ENCODE data around the gene GSC2.

GSC2 gene

DNA sequence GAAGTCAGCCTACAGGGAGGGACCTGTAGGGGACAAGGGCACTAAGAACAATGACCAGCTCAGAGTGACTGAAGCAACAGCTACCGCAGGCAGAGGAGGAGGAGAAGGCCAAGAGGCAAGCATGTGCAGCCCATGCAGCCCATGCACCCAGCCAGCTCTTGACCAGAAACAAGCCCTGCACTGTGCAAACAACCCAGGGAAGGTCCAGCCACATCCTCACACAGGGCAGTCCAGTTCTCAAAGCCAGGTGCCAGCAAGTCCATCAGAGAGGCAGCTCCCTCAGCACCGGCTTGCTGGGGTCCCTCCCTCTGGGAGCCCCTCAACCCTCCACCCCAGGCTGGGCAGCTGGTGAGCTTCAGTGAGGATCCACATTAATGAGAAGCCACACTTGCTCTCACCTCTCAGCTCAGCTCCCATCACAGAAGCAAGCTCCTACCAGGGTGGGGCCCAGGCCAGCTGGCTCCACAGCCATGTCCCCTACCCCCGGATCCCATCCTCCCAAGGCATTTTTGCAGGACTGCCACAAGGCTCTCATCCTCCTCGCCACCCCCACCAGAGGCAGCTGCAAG is 35.0 kb downstream of the GSC2 start:
- no peak for DNase-seq

GRCh38 chr22:19113429-19113828 is 36.7 kb downstream of the GSC2 start:
- no peak for DNase-seq

- no peak for DNase-seq
Measured at GRCh38 chr22:19111584-19111983, 38.5 kb downstream of the GSC2 start.

GRCh38 chr22:19111140-19111539 is 39.0 kb downstream of the GSC2 start:
- no peak for DNase-seq

DNA sequence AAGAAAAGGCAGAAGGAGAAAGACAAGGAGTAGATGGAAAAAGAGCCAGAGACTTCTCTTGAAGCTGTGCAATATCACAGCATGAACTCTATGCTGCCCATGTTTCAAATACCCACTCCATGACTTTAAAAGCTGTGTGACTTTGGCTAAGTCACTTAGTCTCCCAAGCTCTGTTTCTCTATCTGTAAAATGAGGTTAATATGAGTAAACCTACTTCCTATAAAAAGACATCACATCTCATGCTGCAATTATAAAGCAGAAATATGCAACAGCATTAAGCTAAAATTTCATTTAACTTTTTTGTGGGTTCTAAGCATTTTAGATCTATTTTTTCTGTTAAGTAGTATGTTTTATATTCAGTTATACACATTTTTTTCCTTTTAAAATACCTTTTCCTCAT is 39.4 kb downstream of the GSC2 start:
- DNase-seq, result no peak

DNA sequence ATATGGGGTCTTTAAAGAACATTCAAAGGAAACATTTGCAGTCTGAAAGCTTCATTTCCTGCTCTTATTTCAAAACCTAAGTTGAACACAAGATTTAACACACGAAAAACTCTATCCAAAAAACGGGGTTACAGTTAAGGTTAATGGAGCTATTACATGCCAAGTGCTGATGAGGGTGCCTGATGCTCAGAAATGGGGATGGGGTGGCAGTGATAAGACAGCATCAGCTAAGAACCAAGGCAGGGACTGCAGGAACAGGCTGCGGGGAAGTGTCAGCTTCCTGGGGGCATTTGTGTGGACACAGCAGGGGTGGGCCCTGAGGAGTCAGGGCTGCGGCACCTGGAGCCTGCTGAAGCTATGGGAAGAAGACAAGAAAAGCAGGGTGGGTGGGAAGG is 40.0 kb downstream of the GSC2 start:
- DNase-seq, result no peak

DNA sequence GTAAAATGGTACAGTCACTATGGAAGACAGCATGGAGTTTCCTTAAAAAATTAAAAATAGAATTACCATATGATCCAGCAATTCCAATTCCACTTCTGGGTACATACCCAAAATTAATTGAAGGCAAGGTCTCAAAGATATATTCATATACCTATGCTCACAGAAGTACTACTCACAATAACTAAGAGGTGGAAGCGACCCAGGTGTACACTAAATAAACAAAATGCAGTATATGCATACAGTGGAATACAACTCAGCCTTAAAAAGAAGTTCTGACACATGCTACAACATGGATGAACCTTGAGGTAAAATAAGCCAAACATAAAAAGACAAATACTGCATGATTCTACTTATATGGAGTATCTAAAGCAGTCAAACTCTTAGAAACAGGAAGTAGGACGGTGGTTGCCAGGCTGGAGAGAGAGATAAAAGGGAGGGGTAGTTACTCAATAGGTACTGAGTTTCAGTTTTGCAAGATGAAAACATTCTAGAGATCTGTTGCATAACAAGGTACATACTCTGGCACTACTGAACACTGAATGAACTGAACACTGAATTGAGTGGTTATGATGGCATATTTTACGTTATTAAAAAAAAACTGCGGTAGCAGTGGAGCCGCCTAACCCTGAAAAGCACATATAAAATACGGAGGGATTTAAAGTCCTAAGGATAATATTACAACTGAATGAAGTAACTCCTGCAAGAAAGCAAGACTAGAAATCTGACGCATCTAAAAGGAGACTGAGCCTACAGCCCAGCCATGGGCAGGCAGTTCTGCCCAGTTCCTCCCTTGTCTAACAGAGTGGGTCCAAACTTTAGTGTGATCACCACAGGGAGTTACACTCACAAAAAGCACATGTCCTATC is 40.7 kb downstream of the GSC2 start:
- no peak for DNase-seq

GRCh38 chr22:19108807-19109197 is 41.3 kb downstream of the GSC2 start:
- DNase-seq, result no peak

DNA sequence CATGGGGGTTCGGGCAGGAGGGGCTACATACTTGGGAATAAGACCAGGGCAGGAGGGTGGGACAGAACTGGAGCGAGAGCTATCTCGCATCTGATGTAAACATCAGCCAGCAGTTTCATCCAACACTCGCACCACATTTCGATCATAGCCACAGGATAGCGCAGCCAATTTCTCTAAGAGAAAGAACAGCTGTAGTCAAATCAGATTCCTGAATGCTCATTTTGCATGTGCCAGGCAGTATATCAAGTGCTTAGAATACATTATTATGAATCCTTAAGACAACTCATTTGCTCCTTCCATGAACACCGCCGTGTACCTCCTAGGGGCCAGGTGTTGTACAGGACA is 42.4 kb downstream of the GSC2 start:
- DNase-seq, result no peak

- no peak for DNase-seq
Measured at GRCh38 chr22:19106886-19107729, 43.0 kb downstream of the GSC2 start.

GRCh38 chr22:19105867-19106802 is 44.0 kb downstream of the GSC2 start:
- no peak for DNase-seq

DNA sequence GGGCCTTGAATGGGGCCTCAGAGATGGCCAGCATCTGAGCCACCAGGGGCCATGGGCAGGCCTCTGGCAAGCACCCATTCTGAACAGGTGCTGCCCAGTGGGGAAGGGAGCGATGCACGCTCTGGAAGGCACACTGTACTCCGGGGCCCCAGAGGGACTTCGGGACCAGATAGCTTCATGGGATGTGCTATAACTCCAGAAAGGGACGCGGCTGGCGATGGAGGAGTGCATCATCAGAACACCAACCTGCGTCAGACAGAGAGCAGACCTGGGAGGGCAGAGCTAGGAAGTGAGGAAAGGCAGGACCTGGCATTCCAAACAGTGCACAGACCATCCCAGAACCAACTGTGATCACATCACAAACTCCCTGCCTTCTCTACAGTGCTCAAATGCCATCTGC is 44.6 kb downstream of the GSC2 start:
- DNase-seq, result no peak

DNA sequence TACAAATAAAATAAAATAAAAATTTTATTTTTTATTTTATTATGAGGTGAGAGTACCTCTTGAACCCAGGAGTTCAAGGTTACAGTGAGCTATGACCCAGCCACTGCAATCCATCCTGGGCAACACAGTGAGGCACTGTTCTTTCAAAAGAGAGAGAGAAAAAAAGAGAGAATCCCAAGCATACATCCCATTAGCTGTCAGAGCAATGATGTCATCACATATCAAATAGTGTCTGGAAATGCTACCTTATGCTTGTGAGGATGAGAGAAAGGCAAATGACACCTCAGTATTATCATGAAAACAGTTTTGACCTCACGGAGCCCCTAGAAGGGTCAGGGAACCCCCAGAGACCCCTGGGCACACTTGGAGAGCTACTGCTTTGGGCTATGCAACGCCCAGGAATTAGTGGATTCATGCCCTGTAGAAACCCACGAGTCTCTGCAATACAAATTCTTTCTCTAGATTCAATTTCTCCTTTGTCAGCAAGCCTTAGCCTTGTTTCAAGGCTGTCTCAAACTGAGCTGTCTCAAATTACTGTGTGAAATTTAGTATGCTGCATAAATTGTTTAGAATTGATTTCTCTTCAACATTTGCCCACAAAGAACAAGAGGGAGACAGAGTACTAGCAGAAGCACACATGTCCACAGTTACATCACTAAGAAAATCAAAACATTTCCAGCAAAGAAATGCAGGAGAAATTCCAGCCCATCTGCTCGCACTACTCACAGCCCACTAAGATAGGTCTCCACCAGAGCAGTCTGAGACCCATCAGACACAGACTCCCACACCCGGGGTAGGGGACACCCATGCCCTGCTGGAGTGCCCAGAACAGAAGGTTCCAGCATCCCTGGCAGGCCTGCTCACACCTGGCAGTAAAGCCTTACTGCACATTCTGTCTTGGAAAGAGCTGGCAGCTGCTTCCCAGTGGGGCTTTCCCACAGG is 45.9 kb downstream of the GSC2 start:
- no peak for DNase-seq

GRCh38 chr22:19098157-19098556 is 51.9 kb downstream of the GSC2 start:
- no peak for DNase-seq

DNA sequence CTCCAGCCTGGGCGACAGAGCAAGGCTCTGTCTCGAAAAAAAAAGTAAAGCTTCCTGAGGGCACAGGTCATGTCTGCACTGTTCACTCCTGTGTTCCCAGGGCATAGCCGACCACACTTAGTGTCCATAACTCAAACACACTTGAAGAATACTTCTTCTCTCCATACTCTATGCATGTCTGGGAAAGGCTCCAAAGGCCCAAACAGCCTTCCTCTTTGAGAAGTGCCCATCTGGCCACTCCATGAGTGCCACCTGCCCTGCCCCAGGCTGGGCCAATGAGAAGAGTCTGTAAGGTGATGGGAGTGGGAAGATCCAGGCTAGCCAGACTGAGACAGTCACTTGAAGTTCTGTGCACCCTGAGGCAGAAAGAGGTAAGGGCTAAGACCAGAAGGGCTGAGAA is 52.6 kb downstream of the GSC2 start:
- no peak for DNase-seq

Measured in activated CD4-positive, CD25-positive, alpha-beta regulatory T cell treated with anti-CD3 and anti-CD28 coated beads, Interleukin-2, amount 50 U/mL, for 72 hours (primary cell).